NCI-H510A (cell line): ENCODE data around the gene RNF130.
"Not testable (repeated sequence)": the region's sequence is repeated elsewhere in the genome, so short reads cannot be mapped to it uniquely, and the experiment has no call there.

Source experiments
- DNase-seq: peaks from one replicate; lab custom pipeline; 2025; lab: John Stamatoyannopoulos, UW

The RNF130 gene

GRCh38 chr5:179974246-179974945 is 97.2 kb downstream of the RNF130 start:
- DNase-seq, result peak; percentile 35

DNA sequence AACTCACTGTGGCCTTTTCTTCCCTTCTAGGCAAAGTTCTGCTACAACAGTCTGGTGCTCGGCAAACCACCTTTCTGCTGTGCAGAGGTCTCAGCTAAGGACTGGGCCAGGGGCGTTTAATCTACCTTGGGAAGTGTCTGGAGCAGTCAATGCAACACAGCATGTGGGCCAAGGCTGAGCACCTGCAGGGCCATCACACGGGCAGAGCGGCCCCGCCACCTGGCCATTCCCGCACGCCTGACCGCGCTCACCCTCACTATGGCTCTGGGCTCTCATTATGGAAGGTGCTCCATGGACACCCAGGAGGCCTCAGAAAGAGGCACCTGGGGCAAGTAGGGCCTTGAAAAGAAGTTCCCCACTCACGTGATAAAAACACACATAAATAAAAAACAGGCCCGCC is 98.2 kb downstream of the RNF130 start:
- no peak for DNase-seq

DNA sequence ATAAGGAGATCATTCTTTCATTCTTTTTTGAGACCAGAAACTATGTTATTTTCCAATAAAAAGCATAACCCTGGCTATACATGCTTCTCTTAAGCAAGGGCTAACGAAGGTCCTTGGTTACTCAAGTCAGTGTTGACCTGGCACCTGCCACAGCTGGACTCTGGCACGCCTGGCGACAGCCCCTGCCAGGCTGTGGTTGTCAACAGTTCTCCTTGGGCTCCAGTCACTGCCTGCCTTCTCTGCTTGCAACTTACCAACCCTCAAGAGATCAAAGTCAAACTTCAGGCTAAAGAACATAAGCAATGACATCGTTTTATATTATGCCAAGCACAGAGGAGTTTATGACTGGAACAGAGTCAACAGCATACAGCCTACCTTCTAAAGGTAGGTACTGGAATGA is 102.4 kb downstream of the RNF130 start:
- DNase-seq, result no peak

- DNase-seq, result no peak
Measured at GRCh38 chr5:179967489-179967888, 104.1 kb downstream of the RNF130 start.

GRCh38 chr5:179964015-179964414 is 107.5 kb downstream of the RNF130 start:
- DNase-seq, result no peak

DNA sequence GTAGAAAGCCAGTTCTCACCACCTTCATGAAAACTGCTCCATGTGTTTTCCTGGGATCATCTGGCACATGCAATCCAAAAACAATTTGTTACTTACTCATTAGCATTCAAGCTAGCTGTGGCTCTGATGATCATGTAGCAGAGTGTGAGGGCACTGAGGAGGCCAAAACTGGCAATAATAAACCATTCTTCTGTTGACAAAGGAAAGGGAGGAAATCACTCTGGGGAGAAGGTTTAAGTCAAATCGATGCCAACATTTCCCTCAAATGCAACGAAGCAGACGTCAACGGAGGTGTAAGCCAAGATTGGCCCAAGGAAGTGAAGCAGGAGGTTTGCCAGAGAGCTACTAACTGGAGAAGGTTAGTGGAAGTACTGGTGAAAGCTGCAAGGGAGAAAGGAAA is 108.2 kb downstream of the RNF130 start:
- no peak for DNase-seq

DNA sequence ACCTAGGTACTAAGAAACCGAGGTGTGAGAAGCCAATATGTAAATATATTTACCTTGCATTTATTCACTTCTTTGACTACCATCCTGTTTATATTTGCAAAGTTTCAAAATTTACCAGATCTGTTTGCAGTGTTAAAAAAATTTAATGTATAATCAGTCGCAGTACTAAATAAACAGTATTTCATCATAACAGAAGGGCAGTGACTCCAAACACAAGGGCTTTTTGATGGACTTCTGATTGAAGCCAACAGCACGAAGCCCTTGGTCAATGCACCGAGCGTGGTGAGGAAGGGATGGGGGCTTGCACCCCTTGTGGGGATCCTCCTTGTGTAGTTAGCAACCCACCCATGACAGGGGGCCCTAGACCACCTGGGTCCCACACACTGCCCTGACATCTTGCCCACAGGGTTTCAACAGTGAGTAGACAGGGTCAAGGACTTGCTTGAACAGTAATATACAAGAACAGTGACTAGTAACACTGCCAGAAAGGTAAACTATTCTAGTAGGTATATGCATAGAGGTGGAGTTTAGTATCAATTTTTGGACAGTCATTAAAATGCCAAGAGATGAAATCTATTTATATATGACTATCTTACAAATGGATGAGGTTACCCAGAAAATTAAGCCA is 111.2 kb downstream of the RNF130 start:
- no peak for DNase-seq

- DNase-seq, result no peak
Measured at GRCh38 chr5:179959641-179960040, 111.9 kb downstream of the RNF130 start.

GRCh38 chr5:179959118-179959517 is 112.4 kb downstream of the RNF130 start:
- not testable (repeated sequence) for DNase-seq

GRCh38 chr5:179955630-179956029 is 115.9 kb downstream of the RNF130 start:
- DNase-seq, result no peak

- DNase-seq, result no peak
Measured at GRCh38 chr5:179955062-179955461, 116.5 kb downstream of the RNF130 start.

DNA sequence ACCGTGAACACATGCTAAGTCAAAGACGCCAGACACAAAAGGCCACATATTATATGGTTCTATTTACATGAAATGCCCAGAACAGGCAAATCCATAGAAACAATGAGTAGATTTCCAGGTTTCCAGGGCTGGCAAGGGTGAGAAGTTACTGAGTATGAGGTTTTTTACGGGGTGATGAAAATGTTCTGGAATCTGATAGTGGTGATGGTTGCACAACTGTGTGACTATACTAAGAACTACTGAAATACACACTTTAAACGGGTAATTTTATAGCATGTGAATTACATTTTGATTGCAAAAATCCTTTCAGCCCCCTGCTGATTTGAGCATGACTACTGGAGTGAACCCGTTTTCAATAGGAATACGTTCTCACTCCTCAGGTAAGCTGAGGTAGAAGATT is 117.1 kb downstream of the RNF130 start:
- no peak for DNase-seq

- no peak for DNase-seq
Measured at GRCh38 chr5:179953987-179954386, 117.6 kb downstream of the RNF130 start.

DNA sequence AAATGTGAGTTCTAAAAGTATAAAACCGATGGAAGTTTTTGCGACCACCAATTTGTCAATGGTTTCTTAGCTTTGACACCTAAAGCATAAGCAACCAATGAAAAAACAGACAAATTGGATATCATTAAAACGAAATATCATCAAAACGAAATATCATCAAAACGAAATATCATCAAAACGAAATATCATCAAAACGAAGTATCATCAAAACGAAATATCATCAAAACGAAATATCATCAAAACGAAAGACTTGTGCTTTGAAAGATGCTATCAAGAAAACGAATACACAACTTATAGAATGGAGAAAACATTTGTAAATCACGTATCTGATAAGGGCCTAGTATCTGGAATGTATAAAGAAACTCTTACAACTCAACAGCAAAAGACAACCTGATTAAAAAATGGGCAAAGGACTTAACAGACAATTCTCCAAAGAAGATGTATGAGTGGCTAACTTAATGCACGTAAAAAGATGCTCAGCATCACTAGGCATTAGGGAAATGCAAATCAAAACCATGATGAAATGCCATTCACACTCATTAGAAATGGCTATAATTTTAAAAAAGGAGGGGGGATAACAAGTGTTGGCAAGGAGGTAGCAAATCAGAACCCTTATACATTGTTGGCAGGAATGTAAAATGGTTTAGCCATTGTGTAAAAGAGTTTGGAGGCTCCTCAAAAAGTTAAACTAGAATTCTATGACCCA is 134.4 kb downstream of the RNF130 start:
- no peak for DNase-seq

DNA sequence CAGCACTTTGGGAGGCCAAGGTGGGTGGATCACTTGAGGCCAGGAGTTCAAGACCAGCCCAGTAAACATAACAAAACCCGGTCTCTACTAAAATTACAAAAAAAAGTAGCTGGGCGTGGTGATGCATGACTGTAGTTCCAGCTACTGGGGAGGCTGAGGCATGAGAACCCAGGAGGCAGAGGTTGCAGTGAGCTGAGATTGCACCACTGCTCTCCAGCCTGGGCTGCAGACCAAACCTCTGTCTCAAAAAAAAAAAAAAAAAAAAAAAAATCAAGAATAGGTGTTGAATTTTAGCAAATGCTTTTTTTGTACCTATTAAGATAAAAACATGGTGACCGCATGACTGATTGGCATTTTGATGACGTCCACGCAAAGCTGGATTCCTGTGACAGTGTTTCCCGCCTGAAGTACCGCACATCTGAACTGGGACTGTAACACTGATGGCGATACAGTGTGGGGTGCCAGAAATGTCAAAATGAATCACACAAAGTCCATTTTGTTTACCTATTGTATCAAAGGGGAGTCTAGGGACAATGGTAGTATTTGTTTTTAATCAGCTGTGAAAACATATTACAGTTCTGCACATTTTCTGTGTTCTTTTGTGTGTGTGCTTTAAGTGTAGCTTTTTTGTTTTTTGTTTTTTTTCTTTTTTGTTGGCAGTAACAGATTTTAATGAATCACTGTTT is 140.6 kb downstream of the RNF130 start:
- DNase-seq, result no peak

GRCh38 chr5:179927824-179928223 is 143.7 kb downstream of the RNF130 start:
- no peak for DNase-seq

DNA sequence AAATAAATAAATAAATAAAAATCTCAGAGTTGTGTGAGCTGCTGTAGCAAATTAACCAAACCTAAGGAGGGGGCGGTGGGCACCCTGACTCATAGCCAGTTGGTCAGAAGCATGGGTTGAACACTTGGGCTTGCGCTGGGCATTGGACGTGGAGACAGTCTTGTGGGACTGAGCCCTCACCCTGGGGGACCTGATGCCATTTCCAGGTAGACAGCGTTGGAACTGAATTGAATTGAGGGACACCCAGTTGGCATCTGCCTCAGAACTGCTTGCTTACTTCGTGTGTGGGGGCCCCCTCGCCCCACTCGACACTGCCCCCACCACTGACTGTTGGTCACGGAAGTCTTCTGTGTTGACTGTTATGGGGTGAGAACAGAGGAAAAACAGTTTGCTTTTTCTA is 144.9 kb downstream of the RNF130 start:
- DNase-seq, result no peak

DNA sequence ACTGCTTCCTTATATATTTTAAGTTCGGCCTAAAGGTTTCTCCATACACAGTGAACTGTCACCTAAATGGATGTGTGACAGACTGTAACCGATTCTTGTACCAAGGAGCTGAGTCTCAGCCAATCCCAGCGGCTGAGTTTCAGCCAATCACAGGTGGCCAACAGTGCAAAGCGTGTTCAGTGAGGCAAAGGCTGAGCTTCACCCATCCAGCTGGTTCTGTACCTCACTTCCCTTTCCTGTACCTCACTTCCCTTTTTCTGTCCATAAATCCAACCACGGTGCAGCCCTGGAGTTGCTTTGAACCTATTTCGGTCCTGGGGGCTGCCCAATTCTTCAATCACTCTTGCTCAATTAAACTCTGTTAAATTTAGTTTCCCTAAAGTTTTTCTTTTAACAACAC is 148.1 kb downstream of the RNF130 start:
- no peak for DNase-seq

DNA sequence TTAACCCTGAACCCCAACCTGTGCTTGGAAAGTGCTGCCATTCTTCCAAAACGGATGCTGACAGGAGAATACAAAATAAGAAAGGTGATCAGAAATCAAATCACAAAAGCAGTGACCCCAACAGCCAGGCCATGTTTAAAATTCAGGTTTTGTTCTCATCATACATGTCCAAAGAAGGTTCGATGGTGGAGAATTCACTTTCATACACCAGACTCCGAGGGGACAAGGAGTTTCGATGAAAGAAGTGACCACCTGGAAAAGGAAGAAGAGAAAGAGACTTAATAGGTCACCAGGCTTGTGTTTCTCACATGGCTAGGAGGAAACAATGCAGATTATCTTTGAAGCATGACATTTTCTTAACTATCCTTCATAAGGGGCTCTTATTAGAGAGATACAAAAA is 151.4 kb downstream of the RNF130 start:
- DNase-seq, result no peak

- no peak for DNase-seq
Measured at GRCh38 chr5:179919487-179920060, 152.0 kb downstream of the RNF130 start.

- no peak for DNase-seq
Measured at GRCh38 chr5:179918742-179919486, 152.6 kb downstream of the RNF130 start.

DNA sequence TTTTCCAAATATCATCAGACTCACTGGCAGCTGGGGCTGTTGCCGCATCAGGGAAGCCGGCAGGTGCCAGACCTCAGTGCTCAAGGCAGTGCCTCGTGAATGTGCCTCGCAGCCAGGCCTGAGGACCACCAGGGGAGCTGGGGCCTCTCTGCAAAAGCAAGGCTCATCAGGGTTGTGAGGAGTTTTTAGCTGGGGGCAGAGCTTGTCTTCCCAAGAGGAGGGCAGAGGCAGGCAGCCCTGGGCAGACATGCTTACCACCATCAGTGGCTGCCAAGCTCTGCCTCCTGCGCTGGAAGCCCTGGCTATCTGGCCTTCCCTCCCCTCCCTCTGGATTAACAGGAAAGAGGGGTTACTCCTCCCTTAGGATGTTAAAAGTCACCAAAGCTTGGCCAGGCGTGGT is 155.0 kb downstream of the RNF130 start:
- DNase-seq, result no peak
